ENCODE data around the gene SLMAP.
"Not testable (repeated sequence)": the region's sequence is repeated elsewhere in the genome, so short reads cannot be mapped to it uniquely, and the experiment has no call there.

The SLMAP gene

GRCh38 chr3:57805674-57806073, 49.6 kb downstream of the SLMAP start:
- Histone ChIP-seq H3K9me2 (replicated peaks; ENCODE audit: low read depth, low read length) (no peaks in the 10 kb centered on the region), H3F3A (ENCODE audit: low read depth) (no peaks in the 10 kb centered on the region), H3K9me3 (ENCODE audit: insufficient read depth, low read depth, low read length) (no peaks in the 10 kb centered on the region), H3K27me3 (ENCODE audit: insufficient read depth, low read length, poor library complexity, severe bottlenecking) (no peaks in the 10 kb centered on the region), H3K4me3 (ENCODE audit: low read length, poor library complexity, severe bottlenecking) (no peak overlapping the region), H3K4me2 (ENCODE audit: low read depth, low read length, poor library complexity, severe bottlenecking) (no peak overlapping the region), H3K9ac (ENCODE audit: low read depth, low read length, poor library complexity, severe bottlenecking) (no peak overlapping the region), H4K20me1 (ENCODE audit: insufficient read depth, low read length, poor library complexity, severe bottlenecking) (peaks cover 22% of the 10 kb centered on the region), H3K36me3 (ENCODE audit: insufficient read depth, low read length) (no peaks in the 10 kb centered on the region), H3K79me2 (ENCODE audit: insufficient read depth, low read length) (peaks cover 87% of the 10 kb centered on the region), H2AFZ (ENCODE audit: low read length) (no peak overlapping the region), H3K4me1 (ENCODE audit: insufficient read depth, low read length, poor library complexity, severe bottlenecking) (peaks cover 8% of the 10 kb centered on the region)
- no peak for TF ChIP-seq CTCF (conservative IDR thresholded peaks at IDR 0.05; ENCODE audit: low read length)
- no peak for TF ChIP-seq EZH2phosphoT487 (IDR thresholded peaks at IDR 0.05; ENCODE audit: borderline replicate concordance)

GRCh38 chr3:57806195-57806594, 50.1 kb downstream of the SLMAP start:
- not testable (repeated sequence) for H3K9me2 ChIP-seq (replicated peaks; ENCODE audit: low read depth, low read length); H3K9ac ChIP-seq (ENCODE audit: low read depth, low read length, poor library complexity, severe bottlenecking); H3K4me3 ChIP-seq (ENCODE audit: low read length, poor library complexity, severe bottlenecking); H2AFZ ChIP-seq (ENCODE audit: low read length); H3K27me3 ChIP-seq (ENCODE audit: insufficient read depth, low read length, poor library complexity, severe bottlenecking); H3K9me3 ChIP-seq (ENCODE audit: insufficient read depth, low read depth, low read length); H3K4me1 ChIP-seq (ENCODE audit: insufficient read depth, low read length, poor library complexity, severe bottlenecking); H3K4me2 ChIP-seq (ENCODE audit: low read depth, low read length, poor library complexity, severe bottlenecking); H3K36me3 ChIP-seq (ENCODE audit: insufficient read depth, low read length); H3F3A ChIP-seq (ENCODE audit: low read depth)
- Histone ChIP-seq H4K20me1 (ENCODE audit: insufficient read depth, low read length, poor library complexity, severe bottlenecking) (peaks cover 20% of the 10 kb centered on the region), H3K79me2 (ENCODE audit: insufficient read depth, low read length) (peaks cover 87% of the 10 kb centered on the region)

GRCh38 chr3:57808961-57809608, 53.0 kb downstream of the SLMAP start:
- Histone ChIP-seq H3K4me3 (ENCODE audit: low read length, poor library complexity, severe bottlenecking) (no peak overlapping the region), H3K36me3 (ENCODE audit: insufficient read depth, low read length) (0 out of 2 replicates have a peak, but pooled peaks cover 5% of the 10 kb centered on the region), H3K4me1 (ENCODE audit: insufficient read depth, low read length, poor library complexity, severe bottlenecking) (peaks cover 8% of the 10 kb centered on the region), H3K79me2 (ENCODE audit: insufficient read depth, low read length) (peaks cover 93% of the 10 kb centered on the region), H3K4me2 (ENCODE audit: low read depth, low read length, poor library complexity, severe bottlenecking) (no peak overlapping the region), H3K9ac (ENCODE audit: low read depth, low read length, poor library complexity, severe bottlenecking) (no peak overlapping the region), H4K20me1 (ENCODE audit: insufficient read depth, low read length, poor library complexity, severe bottlenecking) (peaks cover 7% of the 10 kb centered on the region), H3F3A (ENCODE audit: low read depth) (no peaks in the 10 kb centered on the region), H3K9me3 (ENCODE audit: insufficient read depth, low read depth, low read length) (no peaks in the 10 kb centered on the region), H3K9me2 (replicated peaks; ENCODE audit: low read depth, low read length) (no peaks in the 10 kb centered on the region), H2AFZ (ENCODE audit: low read length) (no peak overlapping the region), H3K27me3 (ENCODE audit: insufficient read depth, low read length, poor library complexity, severe bottlenecking) (no peaks in the 10 kb centered on the region)
- no peak for TF ChIP-seq CTCF (conservative IDR thresholded peaks at IDR 0.05; ENCODE audit: low read length)

GRCh38 chr3:57809609-57809968, 53.5 kb downstream of the SLMAP start:
- Histone ChIP-seq H3K9me3 (ENCODE audit: insufficient read depth, low read depth, low read length) (no peaks in the 10 kb centered on the region), H2AFZ (ENCODE audit: low read length) (no peak overlapping the region), H4K20me1 (ENCODE audit: insufficient read depth, low read length, poor library complexity, severe bottlenecking) (peaks cover 7% of the 10 kb centered on the region), H3F3A (ENCODE audit: low read depth) (no peaks in the 10 kb centered on the region), H3K4me1 (ENCODE audit: insufficient read depth, low read length, poor library complexity, severe bottlenecking) (peaks cover 10% of the 10 kb centered on the region), H3K4me2 (ENCODE audit: low read depth, low read length, poor library complexity, severe bottlenecking) (no peak overlapping the region), H3K4me3 (ENCODE audit: low read length, poor library complexity, severe bottlenecking) (no peak overlapping the region), H3K79me2 (ENCODE audit: insufficient read depth, low read length) (peaks cover 94% of the 10 kb centered on the region), H3K9me2 (replicated peaks; ENCODE audit: low read depth, low read length) (no peaks in the 10 kb centered on the region), H3K9ac (ENCODE audit: low read depth, low read length, poor library complexity, severe bottlenecking) (no peak overlapping the region), H3K27me3 (ENCODE audit: insufficient read depth, low read length, poor library complexity, severe bottlenecking) (no peaks in the 10 kb centered on the region), H3K36me3 (ENCODE audit: insufficient read depth, low read length) (0 out of 2 replicates have a peak, but pooled peaks cover 5% of the 10 kb centered on the region)
- TF ChIP-seq CTCF (conservative IDR thresholded peaks at IDR 0.05; ENCODE audit: low read length) (no peak), EZH2phosphoT487 (IDR thresholded peaks at IDR 0.05; ENCODE audit: borderline replicate concordance) (no peak)
